ENCODE measurements around the gene RPL19.

GRCh38 chr17:39173526-39174274 lies 26.4 kb upstream of the RPL19 start:
- TF ChIP-seq, protein P1, sequence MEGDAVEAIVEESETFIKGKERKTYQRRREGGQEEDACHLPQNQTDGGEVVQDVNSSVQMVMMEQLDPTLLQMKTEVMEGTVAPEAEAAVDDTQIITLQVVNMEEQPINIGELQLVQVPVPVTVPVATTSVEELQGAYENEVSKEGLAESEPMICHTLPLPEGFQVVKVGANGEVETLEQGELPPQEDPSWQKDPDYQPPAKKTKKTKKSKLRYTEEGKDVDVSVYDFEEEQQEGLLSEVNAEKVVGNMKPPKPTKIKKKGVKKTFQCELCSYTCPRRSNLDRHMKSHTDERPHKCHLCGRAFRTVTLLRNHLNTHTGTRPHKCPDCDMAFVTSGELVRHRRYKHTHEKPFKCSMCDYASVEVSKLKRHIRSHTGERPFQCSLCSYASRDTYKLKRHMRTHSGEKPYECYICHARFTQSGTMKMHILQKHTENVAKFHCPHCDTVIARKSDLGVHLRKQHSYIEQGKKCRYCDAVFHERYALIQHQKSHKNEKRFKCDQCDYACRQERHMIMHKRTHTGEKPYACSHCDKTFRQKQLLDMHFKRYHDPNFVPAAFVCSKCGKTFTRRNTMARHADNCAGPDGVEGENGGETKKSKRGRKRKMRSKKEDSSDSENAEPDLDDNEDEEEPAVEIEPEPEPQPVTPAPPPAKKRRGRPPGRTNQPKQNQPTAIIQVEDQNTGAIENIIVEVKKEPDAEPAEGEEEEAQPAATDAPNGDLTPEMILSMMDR (IDR thresholded peaks at IDR 0.05; ENCODE audit: borderline replicate concordance, extremely low read depth, low read length, poor library complexity, severe bottlenecking), result no peak
- no peak for TF ChIP-seq EZH2 (IDR thresholded peaks at IDR 0.05; ENCODE audit: borderline replicate concordance, low read depth, low read length, severe bottlenecking)
